GM21717 (cell line): Measurements from ENCODE around the gene SNCAIP.
"Not testable (repeated sequence)": the region's sequence is repeated elsewhere in the genome, so short reads cannot be mapped to it uniquely, and the experiment has no call there.

Experiments
- ATAC-seq: cut with Tn5 transposase; IDR thresholded peaks from one replicate; pipeline ENCODE4 v1.9.1; 2021; ENCODE audit warnings: mild to moderate bottlenecking, moderate library complexity; ENCODE audit not compliant: unreplicated experiment

Gene SNCAIP

GRCh38 chr5:122356855-122357254, 44.8 kb downstream of the SNCAIP start:
- no peak for ATAC-seq

GRCh38 chr5:122358372-122358979, 46.4 kb downstream of the SNCAIP start:
- ATAC-seq: no peak

DNA sequence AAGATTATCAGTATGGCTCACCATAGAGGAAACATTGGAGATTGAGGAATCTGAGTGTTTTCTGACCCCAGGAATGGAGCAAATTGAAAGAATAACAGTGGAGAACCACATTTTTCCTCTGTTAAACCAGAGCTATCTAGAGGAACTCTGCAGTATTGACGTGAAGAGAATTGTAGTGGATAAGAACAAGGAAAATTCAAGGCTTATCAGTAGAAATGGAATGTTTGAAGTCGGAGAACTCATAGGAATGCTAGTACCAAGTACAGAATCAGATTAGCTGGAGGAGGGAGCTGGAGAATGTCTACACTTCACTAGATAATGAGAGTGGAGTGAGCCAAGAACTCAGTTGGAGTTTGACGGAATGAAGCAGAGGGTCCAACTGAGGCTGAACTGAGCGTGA, 50.3 kb downstream of the SNCAIP start:
- ATAC-seq: no peak

DNA sequence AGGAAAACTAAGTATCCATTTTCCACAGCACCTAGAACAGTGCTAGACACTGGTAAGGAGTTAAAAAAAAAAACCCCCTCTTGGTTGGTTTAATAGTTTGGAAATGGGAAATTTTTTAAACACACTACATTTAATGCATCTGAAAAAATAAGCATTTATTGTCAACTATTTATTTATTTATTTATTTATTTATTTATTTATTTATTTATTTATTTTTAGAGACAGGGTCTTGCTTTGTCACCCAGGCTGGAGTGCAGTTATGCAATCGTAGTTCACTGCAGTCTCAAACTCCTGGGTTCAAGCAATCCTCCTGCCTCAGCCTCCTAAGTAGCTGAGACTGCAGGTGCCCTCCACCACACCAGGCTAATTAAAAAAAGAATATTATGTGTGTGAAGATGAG, 51.6 kb downstream of the SNCAIP start:
- ATAC-seq: no peak

- peak; percentile 86 for ATAC-seq
These were observed 54.5 kb downstream of the SNCAIP start for GRCh38 chr5:122366501-122366900.

- ATAC-seq: no peak
These were observed 55.4 kb downstream of the SNCAIP start for GRCh38 chr5:122367456-122367855.

- ATAC-seq: no peak
These were observed 56.6 kb downstream of the SNCAIP start for GRCh38 chr5:122368510-122369251.

- no peak for ATAC-seq
These were observed 57.3 kb downstream of the SNCAIP start for GRCh38 chr5:122369253-122369815.

GRCh38 chr5:122371511-122372151, 59.6 kb downstream of the SNCAIP start:
- ATAC-seq: no peak

GRCh38 chr5:122374110-122374509, 62.1 kb downstream of the SNCAIP start:
- no peak for ATAC-seq

GRCh38 chr5:122375801-122376200, 63.8 kb downstream of the SNCAIP start:
- ATAC-seq: no peak

DNA sequence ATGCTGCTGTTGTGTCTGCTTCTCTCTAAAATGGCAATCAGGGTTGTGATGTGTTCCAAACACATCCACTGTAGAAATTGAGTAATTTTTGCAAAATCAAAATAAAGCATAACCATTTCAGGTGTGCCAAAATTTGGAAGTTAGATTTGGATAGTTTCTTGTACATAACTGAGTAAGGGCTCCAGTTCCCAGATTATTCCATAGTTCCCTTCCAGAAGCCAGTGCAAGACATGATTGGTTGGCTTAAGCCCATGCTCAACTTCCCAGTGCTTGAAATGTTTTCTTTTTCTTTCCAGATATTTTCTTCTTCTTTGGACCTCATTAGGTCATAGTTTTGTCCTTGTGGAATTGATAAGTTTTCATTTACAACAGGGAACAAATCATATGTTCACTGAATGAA, 64.2 kb downstream of the SNCAIP start:
- no peak for ATAC-seq

DNA sequence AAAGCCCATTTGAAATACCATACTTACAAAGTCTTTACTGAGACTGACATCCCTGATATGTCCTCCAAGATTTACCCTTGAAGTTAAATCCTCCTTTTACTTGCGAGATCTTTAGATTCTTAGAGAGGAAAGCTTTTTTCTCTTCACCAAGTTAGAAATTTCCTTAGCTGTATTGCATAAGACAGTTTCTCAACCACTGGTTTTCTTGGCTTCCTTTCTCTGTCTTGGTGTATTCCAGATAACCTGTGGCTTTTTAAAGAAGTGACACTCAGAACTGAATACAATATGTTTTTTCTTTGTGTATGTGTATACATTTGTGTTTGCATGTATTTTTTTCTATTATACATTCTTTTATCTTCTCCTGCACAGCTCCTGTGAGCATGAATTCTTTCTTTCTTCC, 65.0 kb downstream of the SNCAIP start:
- ATAC-seq: no peak

- not testable (repeated sequence) for ATAC-seq
These were observed 70.9 kb downstream of the SNCAIP start for GRCh38 chr5:122382938-122383337.

DNA sequence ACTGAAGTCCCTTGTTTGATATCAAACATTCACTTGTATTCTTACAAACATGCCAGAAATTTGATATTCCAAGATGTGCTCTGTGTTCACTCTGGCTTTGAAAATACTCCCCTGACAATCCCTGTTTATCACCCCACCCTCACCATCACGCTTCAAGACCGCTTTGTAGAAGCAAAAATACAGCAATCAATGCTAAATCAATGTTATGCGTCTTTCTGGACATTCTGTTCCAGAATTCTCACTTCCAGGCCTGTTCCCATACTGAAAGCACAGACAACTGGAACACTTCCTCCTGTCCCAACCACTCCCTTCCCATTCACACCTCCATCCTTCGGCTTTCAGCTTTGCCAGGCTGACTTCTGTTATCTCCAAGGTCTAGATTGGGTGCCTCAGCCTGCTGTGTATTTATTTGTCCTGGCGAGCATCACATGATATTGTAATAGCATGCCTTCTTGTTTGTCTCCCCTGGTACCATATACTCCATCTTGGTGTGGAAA, 72.8 kb downstream of the SNCAIP start:
- ATAC-seq: no peak

DNA sequence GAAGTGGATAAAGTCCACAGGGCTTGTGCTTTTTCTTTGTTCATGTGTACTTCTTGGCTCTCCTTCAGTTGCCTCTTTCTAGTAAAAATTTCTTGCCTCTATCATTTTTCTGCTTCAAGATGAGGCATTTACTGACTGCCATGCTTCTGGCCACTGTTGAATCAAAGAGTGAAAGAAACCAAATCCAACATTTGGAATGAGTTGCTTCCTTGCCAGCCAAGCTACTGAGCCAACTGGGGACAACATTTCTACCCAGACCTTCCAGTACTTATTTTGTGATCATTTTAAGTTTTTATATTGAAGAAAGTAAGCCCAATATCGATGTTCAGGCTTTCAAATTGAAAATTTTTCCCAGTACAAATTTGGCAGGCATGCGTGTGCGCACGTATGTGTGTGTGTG, 73.2 kb downstream of the SNCAIP start:
- ATAC-seq: no peak

DNA sequence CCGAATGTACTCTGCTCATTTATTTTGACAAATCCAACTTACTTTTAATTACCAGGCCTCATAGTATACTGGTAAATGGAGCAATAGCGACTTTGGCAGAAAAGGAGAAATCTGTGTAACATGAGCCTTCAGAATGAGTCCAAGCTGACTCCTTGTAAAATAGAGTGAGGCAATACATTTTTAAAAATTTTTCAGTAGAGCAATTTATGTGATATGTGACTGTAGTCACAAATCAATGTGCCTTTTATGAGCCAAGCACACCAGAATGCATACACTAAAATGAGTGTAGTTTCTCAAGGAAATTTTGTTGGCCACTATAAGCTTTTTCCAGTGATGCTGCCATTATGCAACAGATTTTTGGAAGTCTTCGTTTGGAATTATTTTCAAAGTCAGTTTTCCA, 73.8 kb downstream of the SNCAIP start:
- ATAC-seq: no peak

GRCh38 chr5:122390154-122390553, 78.1 kb downstream of the SNCAIP start:
- ATAC-seq: no peak

DNA sequence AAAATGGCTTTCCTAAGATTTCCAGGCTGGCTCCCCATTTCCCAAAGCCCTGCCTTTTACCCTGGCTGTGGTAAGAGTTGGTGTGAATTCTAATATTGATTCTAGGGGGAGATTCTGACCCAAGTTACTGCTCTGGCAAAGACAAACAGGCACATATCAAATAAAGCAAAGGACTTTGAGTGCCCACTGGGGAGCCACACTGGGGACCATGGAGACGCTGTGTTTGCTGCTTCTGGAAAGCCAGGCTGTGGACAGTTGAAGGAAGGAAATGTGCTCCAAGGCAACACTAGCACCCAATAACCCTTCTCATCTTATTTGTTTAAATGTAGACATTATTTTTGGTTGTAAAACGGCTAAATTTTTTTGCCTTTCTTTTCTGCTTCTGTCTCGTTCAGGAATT, 78.7 kb downstream of the SNCAIP start:
- ATAC-seq: no peak

DNA sequence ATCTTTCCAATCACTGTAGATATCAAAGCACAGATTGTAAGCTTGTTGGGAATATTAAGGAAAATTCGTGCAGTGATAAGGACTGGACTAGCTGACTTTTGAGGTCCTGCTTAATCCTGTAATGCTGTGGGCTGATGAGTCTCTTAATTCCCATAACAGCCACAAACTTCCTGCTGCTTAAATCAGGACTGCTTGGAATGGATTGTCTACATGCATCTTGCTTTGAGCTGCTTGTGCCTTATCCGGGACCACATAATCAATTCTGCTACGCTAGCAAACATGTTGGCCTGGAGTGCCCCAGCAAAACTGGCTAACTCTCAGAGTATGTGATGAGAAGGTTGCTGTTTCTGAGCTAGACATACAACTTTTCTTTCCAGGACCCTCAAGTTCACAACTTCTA, 79.6 kb downstream of the SNCAIP start:
- ATAC-seq: no peak

- no peak for ATAC-seq
These were observed 80.2 kb downstream of the SNCAIP start for GRCh38 chr5:122392224-122392623.

GRCh38 chr5:122392824-122393223, 80.8 kb downstream of the SNCAIP start:
- no peak for ATAC-seq
